Liver (tissue), 9 donors: ENCODE results near the gene SAPCD2. TPM values are rescaled to one million over a fixed set of nuclear protein-coding genes. Genes with fewer than 3 reads are reported as not detected.

Experiments used
- DNase-seq: peaks from one replicate; pipeline ENCODE4 v3.0.0-alpha.2; 2017; ENCODE audit warnings: low spot score
- H3K27ac ChIP-seq, 2 donors: one replicate each; pipeline ENCODE4 v1.7.0; 2013; ENCODE audit warnings: inconsistent platforms in 2 of 2, low read length in 2 of 2, control low read depth in 1 of 2, low read depth in 1 of 2, mild to moderate bottlenecking in 1 of 2
- H3K27me3 ChIP-seq, 4 donors: one replicate each; pipeline versions ENCODE4 v1.6.1 to v1.7.0; 2013; ENCODE audit warnings: low read length in 3 of 4, inconsistent platforms in 1 of 4, mild to moderate bottlenecking in 1 of 4, moderate library complexity in 1 of 4; ENCODE audit not compliant: control insufficient read depth in 4 of 4, insufficient read depth in 4 of 4
- H3K36me3 ChIP-seq, 4 donors: one replicate each; pipeline versions ENCODE4 v1.6.1 to v1.7.0; 2013; ENCODE audit warnings: low read length in 3 of 4, mild to moderate bottlenecking in 3 of 4, low read depth in 1 of 4, moderate library complexity in 1 of 4; ENCODE audit not compliant: control insufficient read depth in 4 of 4, insufficient read depth in 3 of 4
- H3K4me1 ChIP-seq, 4 donors: one replicate each; pipeline versions ENCODE4 v1.6.1 to v1.7.0; 2013; ENCODE audit warnings: low read length in 3 of 4, mild to moderate bottlenecking in 3 of 4, moderate library complexity in 1 of 4; ENCODE audit not compliant: control insufficient read depth in 4 of 4, insufficient read depth in 4 of 4
- H3K4me3 ChIP-seq, 3 donors: one replicate each; pipeline versions ENCODE4 v1.6.1 to v1.7.0; 2013; ENCODE audit warnings: low read length in 3 of 3, control low read depth in 1 of 3, low read depth in 1 of 3, mild to moderate bottlenecking in 1 of 3
- H3K9ac ChIP-seq, 2 donors: one replicate each; pipeline ENCODE4 v1.7.0; 2013; ENCODE audit warnings: low read length in 2 of 2, mild to moderate bottlenecking in 2 of 2, moderate library complexity in 2 of 2, control low read depth in 1 of 2, low read depth in 1 of 2
- H3K9me3 ChIP-seq, 4 donors: one replicate each; pipeline versions ENCODE4 v1.6.1 to v1.7.0; 2013; ENCODE audit warnings: low read length in 3 of 4; ENCODE audit not compliant: control insufficient read depth in 4 of 4
- FOXA1 ChIP-seq: IDR thresholded peaks from 2 replicates; pipeline ENCODE4 v1.6.1; 2016; ENCODE audit warnings: antibody characterized with exemption
- FOXA2 ChIP-seq: IDR thresholded peaks from 2 replicates; pipeline ENCODE4 v1.6.1; 2016; ENCODE audit warnings: antibody characterized with exemption
- GABPA ChIP-seq, 2 donors: IDR thresholded peaks in 1 of 2; conservative IDR thresholded peaks in 1 of 2; 2 replicates each; pipeline ENCODE4 v1.6.1; 2016; ENCODE audit warnings: antibody characterized with exemption in 2 of 2, mild to moderate bottlenecking in 1 of 2, moderate library complexity in 1 of 2
- HNF4A ChIP-seq, 2 donors: conservative IDR thresholded peaks; 2 replicates each; pipeline ENCODE4 v1.6.1; 2016; ENCODE audit warnings: antibody characterized with exemption in 2 of 2, mild to moderate bottlenecking in 2 of 2
- NR2F2 ChIP-seq: IDR thresholded peaks from 2 replicates; pipeline ENCODE4 v1.6.1; 2016; ENCODE audit warnings: antibody characterized with exemption
- SP1 ChIP-seq: IDR thresholded peaks from 2 replicates; pipeline ENCODE4 v1.6.1; 2018; ENCODE audit warnings: antibody characterized with exemption, mild to moderate bottlenecking
- WGBS: extraction: QIAGEN DNeasy Blood & Tissue Kit; methylation state at CpG from one replicate; pipeline ENCODE4 v1.1.7; 2013; 5-methylcytosine and 5-hydroxymethylcytosine counted together
- polyA plus RNA-seq, 2 donors: library from polyadenylated mRNA; stranded (reverse) in 1 of 2; unstranded in 1 of 2; fragments of 200-250 nt in 1 of 2; fragments of >200 nt in 1 of 2; fragmentation: Nextera tagmentation in 1 of 2; extraction: Ambion mirVana in 1 of 2; gene quantifications; one replicate each; pipeline versions ENCODE4 v1.2.1 to v1.2.3, GENCODE V29; 2013 to 2015
- total RNA-seq, 2 donors: library from RNA; depleted of rRNA; stranded (reverse); fragments of >200 nt; gene quantifications; one replicate each; pipeline ENCODE4 v1.2.3, GENCODE V29; 2014
- TF ChIP-seq, protein P1 (sequence below): IDR thresholded peaks from 2 replicates; pipeline ENCODE4 v1.6.1; 2016; ENCODE audit warnings: antibody characterized with exemption
- TF ChIP-seq, protein P2 (sequence below): IDR thresholded peaks from 2 replicates; pipeline ENCODE4 v1.6.1; 2016; ENCODE audit warnings: antibody characterized with exemption
- TF ChIP-seq, protein P3 (sequence below): IDR thresholded peaks from 2 replicates; pipeline ENCODE4 v1.6.1; 2016; ENCODE audit warnings: antibody characterized with exemption, mild to moderate bottlenecking
- TF ChIP-seq, protein P4 (sequence below): fragments of 150-350 bp; IDR thresholded peaks from 2 replicates; pipeline ENCODE4 v1.5.1; 2017; ENCODE audit warnings: improper control_type of control experiment, low read depth, low read length; ENCODE audit not compliant: missing input control
- donor health status: healthy.
- donor health status: healthy.
- donor health status: healthy.
- donor health status: healthy.
- donor health status: healthy.

The SAPCD2 gene
- total and polyA plus RNA-seq, 4 donors: 0.06 to 1.8 (median 0.23) TPM

DNA sequence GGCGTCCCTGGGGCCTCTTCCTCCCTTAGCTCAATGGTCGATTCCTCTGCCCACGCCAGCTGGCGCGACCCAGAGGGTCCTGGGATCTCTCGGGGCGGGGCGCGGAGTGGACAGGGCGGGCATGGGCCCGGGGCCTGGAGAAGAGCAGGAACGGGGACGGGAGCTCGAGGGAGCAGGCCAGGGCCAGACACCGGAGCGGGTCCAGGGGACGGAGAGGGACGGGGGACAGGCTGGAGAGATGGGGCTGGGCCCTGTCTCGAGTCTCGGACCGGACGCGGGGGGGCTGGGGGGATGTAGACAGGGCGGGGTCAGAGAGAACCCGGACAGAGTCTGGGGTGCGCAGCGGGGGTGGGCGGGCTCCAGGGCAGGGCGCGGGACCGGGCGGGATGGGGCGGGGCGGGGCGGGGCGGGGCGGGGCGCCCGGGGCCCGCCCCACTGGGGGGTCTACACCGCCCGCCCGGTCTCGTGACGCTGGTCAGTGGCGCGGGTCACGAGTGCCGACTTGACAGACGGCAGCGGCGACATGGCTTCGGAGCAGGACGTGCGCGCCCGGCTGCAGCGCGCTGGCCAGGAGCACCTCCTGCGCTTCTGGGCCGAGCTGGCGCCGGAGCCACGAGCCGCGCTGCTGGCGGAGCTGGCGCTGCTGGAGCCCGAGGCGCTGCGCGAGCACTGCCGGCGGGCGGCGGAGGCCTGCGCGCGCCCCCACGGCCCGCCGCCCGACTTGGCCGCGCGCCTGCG, 6.8 kb upstream of the SAPCD2 start, which contains the start of gene UAP1L1:
TSS of gene UAP1L1 (plus strand) at position 508 of the 738 bp plus-strand sequence. CDS start at position 524, 16 bp downstream.
- H3K9me3 ChIP-seq: no peaks in the 10 kb centered on the region
- H3K36me3 ChIP-seq: peaks cover 0 to 2% (median 0%) of the 10 kb centered on the region in 4 donors
- peaks cover 0 to 6% (median 3%) of the 10 kb centered on the region in 4 donors for H3K27me3 ChIP-seq
- 4% methylated on average over 87 of the region's 87 CpGs for WGBS
- TF ChIP-seq, protein P1, sequence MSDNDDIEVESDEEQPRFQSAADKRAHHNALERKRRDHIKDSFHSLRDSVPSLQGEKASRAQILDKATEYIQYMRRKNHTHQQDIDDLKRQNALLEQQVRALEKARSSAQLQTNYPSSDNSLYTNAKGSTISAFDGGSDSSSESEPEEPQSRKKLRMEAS: no peak
- no peak for TF ChIP-seq NR2F2
- TF ChIP-seq, protein P2, sequence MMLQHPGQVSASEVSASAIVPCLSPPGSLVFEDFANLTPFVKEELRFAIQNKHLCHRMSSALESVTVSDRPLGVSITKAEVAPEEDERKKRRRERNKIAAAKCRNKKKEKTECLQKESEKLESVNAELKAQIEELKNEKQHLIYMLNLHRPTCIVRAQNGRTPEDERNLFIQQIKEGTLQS: no peak
- TF ChIP-seq, protein P3, sequence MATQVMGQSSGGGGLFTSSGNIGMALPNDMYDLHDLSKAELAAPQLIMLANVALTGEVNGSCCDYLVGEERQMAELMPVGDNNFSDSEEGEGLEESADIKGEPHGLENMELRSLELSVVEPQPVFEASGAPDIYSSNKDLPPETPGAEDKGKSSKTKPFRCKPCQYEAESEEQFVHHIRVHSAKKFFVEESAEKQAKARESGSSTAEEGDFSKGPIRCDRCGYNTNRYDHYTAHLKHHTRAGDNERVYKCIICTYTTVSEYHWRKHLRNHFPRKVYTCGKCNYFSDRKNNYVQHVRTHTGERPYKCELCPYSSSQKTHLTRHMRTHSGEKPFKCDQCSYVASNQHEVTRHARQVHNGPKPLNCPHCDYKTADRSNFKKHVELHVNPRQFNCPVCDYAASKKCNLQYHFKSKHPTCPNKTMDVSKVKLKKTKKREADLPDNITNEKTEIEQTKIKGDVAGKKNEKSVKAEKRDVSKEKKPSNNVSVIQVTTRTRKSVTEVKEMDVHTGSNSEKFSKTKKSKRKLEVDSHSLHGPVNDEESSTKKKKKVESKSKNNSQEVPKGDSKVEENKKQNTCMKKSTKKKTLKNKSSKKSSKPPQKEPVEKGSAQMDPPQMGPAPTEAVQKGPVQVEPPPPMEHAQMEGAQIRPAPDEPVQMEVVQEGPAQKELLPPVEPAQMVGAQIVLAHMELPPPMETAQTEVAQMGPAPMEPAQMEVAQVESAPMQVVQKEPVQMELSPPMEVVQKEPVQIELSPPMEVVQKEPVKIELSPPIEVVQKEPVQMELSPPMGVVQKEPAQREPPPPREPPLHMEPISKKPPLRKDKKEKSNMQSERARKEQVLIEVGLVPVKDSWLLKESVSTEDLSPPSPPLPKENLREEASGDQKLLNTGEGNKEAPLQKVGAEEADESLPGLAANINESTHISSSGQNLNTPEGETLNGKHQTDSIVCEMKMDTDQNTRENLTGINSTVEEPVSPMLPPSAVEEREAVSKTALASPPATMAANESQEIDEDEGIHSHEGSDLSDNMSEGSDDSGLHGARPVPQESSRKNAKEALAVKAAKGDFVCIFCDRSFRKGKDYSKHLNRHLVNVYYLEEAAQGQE: no peak
- no peak within 1 kb of the TSS for H3K27ac ChIP-seq
- peak within 1 kb of the TSS in 1 of 3 donors; percentile 58 for H3K4me3 ChIP-seq
- DNase-seq: no peak
- peaks cover 0 to 15% (median 12%) of the 10 kb centered on the region in 4 donors for H3K4me1 ChIP-seq
- no peak within 1 kb of the TSS for H3K9ac ChIP-seq

DNA sequence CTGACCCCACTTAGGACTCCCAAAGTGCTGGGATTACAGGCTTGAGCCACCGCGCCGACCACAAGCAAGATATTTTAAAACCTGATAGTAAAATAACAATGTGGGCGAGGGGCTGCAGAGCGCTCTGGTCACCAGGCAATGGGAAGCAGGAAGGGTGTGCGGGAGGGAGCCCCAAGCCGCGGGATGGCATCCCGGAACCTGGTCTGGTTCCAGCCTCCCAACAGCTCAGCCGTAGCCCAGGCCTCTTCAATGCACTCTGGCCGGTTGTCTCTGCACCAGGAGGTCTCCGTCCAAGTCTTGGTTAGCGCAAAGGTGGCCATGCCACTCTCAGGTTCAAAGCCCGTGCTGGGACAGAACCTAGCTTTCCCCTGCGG, 6.3 kb upstream of the SAPCD2 start:
- peak overlapping the region in 1 of 3 donors; percentile 58 for H3K4me3 ChIP-seq
- peaks cover 0 to 2% (median 0%) of the 10 kb centered on the region in 4 donors for H3K36me3 ChIP-seq
- H3K4me1 ChIP-seq: peaks cover 0 to 15% (median 12%) of the 10 kb centered on the region in 4 donors
- H3K9me3 ChIP-seq: no peaks in the 10 kb centered on the region
- peaks cover 0 to 6% (median 3%) of the 10 kb centered on the region in 4 donors for H3K27me3 ChIP-seq
- H3K9ac ChIP-seq: no peak overlapping the region
- WGBS: 50% methylated on average over 15 of the region's 15 CpGs
- DNase-seq: no peak
- H3K27ac ChIP-seq: no peak overlapping the region
- TF ChIP-seq FOXA2 (no peak), GABPA (IDR thresholded peaks at IDR 0.05 in 1 of 2, conservative IDR thresholded peaks at IDR 0.05 in 1 of 2) (no peak), HNF4A (conservative IDR thresholded peaks at IDR 0.05) (no peak)

- no peak overlapping the region for H3K27ac ChIP-seq
- no peak for DNase-seq
- peaks cover 0 to 2% (median 0%) of the 10 kb centered on the region in 4 donors for H3K36me3 ChIP-seq
- no peaks in the 10 kb centered on the region for H3K9me3 ChIP-seq
- 85% methylated on average over 12 of the region's 12 CpGs for WGBS
- H3K4me3 ChIP-seq: no peak overlapping the region
- H3K27me3 ChIP-seq: peaks cover 0 to 6% (median 3%) of the 10 kb centered on the region in 4 donors
- no peak overlapping the region for H3K9ac ChIP-seq
- TF ChIP-seq FOXA1 (no peak), SP1 (no peak)
- TF ChIP-seq, protein P4, sequence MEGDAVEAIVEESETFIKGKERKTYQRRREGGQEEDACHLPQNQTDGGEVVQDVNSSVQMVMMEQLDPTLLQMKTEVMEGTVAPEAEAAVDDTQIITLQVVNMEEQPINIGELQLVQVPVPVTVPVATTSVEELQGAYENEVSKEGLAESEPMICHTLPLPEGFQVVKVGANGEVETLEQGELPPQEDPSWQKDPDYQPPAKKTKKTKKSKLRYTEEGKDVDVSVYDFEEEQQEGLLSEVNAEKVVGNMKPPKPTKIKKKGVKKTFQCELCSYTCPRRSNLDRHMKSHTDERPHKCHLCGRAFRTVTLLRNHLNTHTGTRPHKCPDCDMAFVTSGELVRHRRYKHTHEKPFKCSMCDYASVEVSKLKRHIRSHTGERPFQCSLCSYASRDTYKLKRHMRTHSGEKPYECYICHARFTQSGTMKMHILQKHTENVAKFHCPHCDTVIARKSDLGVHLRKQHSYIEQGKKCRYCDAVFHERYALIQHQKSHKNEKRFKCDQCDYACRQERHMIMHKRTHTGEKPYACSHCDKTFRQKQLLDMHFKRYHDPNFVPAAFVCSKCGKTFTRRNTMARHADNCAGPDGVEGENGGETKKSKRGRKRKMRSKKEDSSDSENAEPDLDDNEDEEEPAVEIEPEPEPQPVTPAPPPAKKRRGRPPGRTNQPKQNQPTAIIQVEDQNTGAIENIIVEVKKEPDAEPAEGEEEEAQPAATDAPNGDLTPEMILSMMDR: no peak
- peaks cover 3 to 18% (median 14%) of the 10 kb centered on the region in 4 donors for H3K4me1 ChIP-seq
These were observed 5.0 kb upstream of the SAPCD2 start for GRCh38 chr9:137075275-137075775.
